GM19438 (cell line): ENCODE measurements around the gene ZNF784.
"Not testable (repeated sequence)": the region's sequence is repeated elsewhere in the genome, so short reads cannot be mapped to it uniquely, and the experiment has no call there.

Source experiments
- ATAC-seq: cut with Tn5 transposase; IDR thresholded peaks from one replicate; pipeline ENCODE4 v1.9.1; 2021; ENCODE audit warnings: low read depth; ENCODE audit not compliant: unreplicated experiment

Gene ZNF784

GRCh38 chr19:55590617-55591016 is 33.7 kb downstream of the ZNF784 start:
- no peak for ATAC-seq

- no peak for ATAC-seq
Measured at GRCh38 chr19:55590109-55590508, 34.3 kb downstream of the ZNF784 start.

- ATAC-seq, result no peak
Measured at GRCh38 chr19:55588738-55589137, 35.6 kb downstream of the ZNF784 start.

GRCh38 chr19:55586976-55587668 is 37.2 kb downstream of the ZNF784 start:
- peak; percentile 77 for ATAC-seq

- no peak for ATAC-seq
Measured at GRCh38 chr19:55585658-55586339, 38.6 kb downstream of the ZNF784 start.

- ATAC-seq, result no peak
Measured at GRCh38 chr19:55584871-55585270, 39.5 kb downstream of the ZNF784 start.

- not testable (repeated sequence) for ATAC-seq
Measured at GRCh38 chr19:55583897-55584296, 40.5 kb downstream of the ZNF784 start.

GRCh38 chr19:55582284-55582683 is 42.1 kb downstream of the ZNF784 start:
- ATAC-seq, result not testable (repeated sequence)

GRCh38 chr19:55581823-55582223 is 42.5 kb downstream of the ZNF784 start:
- no peak for ATAC-seq

- no peak for ATAC-seq
Measured at GRCh38 chr19:55581145-55581822, 43.1 kb downstream of the ZNF784 start.

GRCh38 chr19:55580628-55581144 is 43.7 kb downstream of the ZNF784 start, which contains the start of gene ZNF579:
Gene ZNF579 (minus strand): TSS chr19:55580848. CDS start chr19:55579639, 1,209 bp downstream.
- no peak for ATAC-seq

GRCh38 chr19:55579766-55580621 is 44.4 kb downstream of the ZNF784 start:
- ATAC-seq, result no peak

GRCh38 chr19:55578761-55579747 is 45.3 kb downstream of the ZNF784 start:
- ATAC-seq, result no peak

- no peak for ATAC-seq
Measured at GRCh38 chr19:55578031-55578760, 46.2 kb downstream of the ZNF784 start.

- ATAC-seq, result no peak
Measured at GRCh38 chr19:55576746-55577145, 47.6 kb downstream of the ZNF784 start.

- not testable (repeated sequence) for ATAC-seq
Measured at GRCh38 chr19:55573929-55574328, 50.4 kb downstream of the ZNF784 start.
